HG03139 (cell line): ENCODE measurements around the gene CD8B2.
"Not testable (repeated sequence)": the region's sequence is repeated elsewhere in the genome, so short reads cannot be mapped to it uniquely, and the experiment has no call there.

ENCODE experiments used
- ATAC-seq: cut with Tn5 transposase; IDR thresholded peaks from one replicate; pipeline ENCODE4 v1.9.1; 2021; ENCODE audit not compliant: unreplicated experiment

CD8B2 gene

GRCh38 chr2:106486551-106487385 is at the start of gene CD8B2:
CD8B2 (plus strand) TSS chr2:106487364; CDS start chr2:106487427, 63 bp downstream.
- not testable (repeated sequence) for ATAC-seq

GRCh38 chr2:106461882-106462281 is 25.3 kb upstream of the CD8B2 start:
- not testable (repeated sequence) for ATAC-seq

- ATAC-seq: not testable (repeated sequence)
Measured at GRCh38 chr2:106467516-106467915, 19.6 kb upstream of the CD8B2 start.

DNA sequence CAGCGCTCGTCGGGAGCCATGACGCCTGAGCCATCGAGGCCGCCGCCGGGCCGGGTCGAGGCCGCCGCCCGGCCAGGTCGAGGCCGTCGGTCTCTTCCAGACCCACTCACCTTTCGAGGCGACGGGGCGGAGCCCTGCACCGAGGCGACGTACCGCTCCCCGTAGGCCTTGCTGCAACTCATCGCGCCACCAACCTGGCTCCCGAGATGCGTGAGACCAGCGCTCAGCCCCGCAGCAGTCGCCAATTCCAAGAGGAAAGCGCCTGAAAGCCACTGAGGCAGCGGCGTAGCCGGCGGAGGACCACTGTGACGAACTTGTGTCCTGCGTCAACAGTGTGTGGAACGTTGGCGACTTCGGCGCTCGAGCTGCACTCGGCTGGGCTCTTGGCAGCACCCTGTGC is 19.1 kb upstream of the CD8B2 start, which contains the start of gene RGPD3:
TSS of gene RGPD3 (minus strand) at position 307 of the 400 bp plus-strand sequence. CDS start at position 182, 125 bp downstream.
- not testable (repeated sequence) for ATAC-seq

DNA sequence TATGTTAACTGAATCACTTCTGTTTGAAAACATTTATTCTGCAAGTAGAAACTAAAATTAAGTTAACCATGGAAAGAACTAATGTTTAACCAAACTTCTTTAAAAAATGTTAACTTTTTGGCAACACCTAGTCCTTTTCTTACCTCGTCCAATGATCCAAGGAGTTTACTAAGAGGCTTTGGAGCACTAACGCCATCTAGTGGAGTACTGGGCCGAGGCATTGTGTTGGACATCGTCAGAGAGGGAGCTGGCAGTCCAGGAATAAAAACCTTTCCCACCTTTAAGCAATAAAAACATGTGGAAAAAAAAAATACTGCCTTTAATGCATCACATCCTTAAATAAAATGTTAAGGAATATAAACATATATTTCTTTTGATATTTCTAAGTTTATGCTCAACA is 16.5 kb upstream of the CD8B2 start:
- not testable (repeated sequence) for ATAC-seq

DNA sequence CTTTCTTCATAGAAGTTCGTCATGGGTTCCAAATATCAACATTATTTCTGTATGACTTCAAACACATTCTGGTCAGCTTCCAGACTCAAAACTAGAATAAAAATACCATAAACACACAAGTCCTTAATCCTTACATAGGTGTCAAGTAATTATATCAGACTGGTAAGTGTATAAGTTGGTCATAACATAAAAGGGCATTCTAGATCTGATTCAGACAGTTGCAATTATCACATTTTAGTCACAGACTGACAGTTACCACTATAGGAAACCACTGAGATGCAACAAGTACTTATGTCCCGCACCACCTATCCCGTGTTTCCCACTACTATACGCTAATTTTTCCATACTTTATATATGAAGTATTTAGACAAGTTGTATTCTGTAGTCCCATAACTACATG is 9.5 kb upstream of the CD8B2 start:
- not testable (repeated sequence) for ATAC-seq

DNA sequence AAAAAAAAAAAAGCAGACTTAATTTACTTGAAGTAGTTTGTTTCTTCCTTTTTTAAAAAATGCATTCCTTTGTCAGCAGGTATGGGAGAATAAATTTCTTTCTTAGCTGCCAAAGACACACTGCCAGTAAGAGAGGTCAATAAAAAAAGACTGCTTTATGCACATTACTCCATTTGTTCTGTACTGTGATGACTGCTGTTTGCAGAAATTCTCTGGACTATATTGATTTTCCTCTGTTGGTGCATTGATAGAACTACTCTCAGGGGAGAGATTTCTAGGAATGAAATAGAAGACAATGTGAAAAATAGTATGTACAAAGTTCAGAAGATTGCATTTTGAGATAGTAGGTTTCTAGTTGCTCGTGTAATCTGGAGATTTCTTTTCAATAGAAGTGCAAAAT is 7.6 kb upstream of the CD8B2 start:
- ATAC-seq: not testable (repeated sequence)

GRCh38 chr2:106487386-106488191 is 425 bp downstream of the CD8B2 start:
- not testable (repeated sequence) for ATAC-seq

DNA sequence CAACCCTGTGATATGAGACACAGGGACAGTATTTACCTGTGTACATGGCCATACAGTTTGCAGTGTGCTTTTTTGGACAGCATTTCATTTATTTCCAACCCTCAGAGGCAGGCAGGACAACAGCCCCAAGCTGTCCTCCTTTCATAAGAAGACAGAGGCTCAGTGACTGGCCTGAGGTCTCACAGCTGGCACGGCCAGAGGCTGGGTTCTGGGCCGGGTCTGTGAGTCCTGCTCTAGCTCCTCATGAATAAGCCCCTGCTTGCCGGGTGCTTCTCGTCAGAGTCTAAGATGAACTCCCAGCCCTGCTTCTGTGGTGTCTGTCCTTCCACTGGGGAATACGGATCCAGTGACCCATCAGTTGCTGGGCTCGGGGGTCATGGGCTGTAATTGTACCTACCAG is 2.5 kb downstream of the CD8B2 start:
- not testable (repeated sequence) for ATAC-seq

DNA sequence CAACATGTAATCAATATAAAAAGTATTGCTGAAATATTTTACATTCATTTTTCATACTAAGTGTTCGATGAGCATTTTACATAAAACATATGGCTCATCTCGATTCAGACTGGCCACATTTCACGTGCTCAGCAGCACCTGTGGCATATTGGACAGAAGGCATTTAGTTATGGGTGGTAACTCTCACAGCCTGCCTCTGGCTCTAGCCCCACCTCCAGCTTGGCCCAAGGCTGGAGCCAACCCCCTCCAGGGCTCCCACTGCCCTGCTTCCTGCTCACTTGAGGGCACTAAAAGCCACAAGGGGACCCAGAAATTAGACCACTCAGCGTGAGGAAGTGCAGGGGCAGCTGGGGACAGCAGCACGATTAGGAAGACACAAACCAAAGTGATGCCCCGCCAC is 5.2 kb downstream of the CD8B2 start:
- not testable (repeated sequence) for ATAC-seq

DNA sequence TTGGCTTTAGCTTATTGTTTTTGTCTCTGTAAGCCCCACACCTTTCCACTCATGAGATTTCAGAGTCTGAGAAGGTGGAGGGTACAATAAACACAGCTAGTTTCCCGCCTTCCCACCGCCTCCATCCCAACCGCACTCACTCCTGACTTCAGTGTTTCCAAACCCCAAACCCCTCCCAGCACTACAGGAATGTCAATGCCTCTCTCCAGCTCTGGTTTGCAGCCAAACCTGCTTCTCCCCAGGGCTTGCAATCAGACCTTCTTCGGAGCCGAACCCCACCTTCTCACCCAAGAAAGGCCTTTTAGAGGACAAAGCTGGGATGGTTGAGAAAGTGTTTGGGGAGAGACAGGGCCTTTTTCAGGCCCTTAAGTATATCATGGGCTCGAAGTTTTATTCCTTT is 5.7 kb downstream of the CD8B2 start:
- ATAC-seq: not testable (repeated sequence)

GRCh38 chr2:106498549-106498948 is 11.4 kb downstream of the CD8B2 start:
- not testable (repeated sequence) for ATAC-seq

- not testable (repeated sequence) for ATAC-seq
Measured at GRCh38 chr2:106500350-106500749, 13.2 kb downstream of the CD8B2 start.

GRCh38 chr2:106502351-106502750 is 15.2 kb downstream of the CD8B2 start:
- ATAC-seq: not testable (repeated sequence)

DNA sequence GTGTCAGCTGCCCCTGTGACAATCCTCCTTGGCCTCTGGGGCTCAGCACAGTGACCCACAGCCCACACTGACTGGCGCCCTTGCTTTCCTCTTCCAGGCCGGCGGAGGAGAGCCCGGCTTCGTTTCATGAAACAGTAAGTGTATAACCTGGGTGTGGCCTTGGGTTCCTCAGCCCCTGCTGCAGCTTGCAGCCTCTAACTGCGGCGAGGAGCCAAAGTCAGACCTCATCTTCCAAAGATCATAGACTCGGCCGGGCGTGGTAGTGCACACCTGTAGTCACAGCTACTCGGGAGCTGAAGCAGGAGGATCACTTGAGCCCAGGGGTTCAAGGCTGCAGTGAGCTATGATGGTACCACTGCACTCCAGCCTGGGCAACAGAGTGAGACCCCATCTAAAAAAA is 17.0 kb downstream of the CD8B2 start:
- ATAC-seq: not testable (repeated sequence)

DNA sequence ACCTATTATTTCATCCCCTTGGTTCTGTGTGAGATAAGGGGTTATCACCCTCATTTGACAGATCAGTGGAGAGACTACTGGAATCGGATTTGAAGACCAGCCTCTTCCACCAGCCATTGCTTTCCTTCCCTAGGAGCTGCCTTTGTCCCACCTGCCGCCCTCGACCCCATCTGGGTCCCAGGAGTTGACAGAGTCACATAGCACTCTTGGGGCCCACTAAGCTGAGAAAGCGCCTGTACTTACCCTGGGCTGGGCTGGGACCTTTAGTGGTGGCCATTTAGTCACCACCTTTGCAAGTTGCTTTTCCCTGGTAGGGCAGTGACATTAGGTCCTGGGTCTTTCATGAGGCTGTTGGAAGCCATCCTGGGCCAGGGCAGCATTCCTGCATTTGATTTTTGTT is 17.6 kb downstream of the CD8B2 start:
- ATAC-seq: not testable (repeated sequence)

DNA sequence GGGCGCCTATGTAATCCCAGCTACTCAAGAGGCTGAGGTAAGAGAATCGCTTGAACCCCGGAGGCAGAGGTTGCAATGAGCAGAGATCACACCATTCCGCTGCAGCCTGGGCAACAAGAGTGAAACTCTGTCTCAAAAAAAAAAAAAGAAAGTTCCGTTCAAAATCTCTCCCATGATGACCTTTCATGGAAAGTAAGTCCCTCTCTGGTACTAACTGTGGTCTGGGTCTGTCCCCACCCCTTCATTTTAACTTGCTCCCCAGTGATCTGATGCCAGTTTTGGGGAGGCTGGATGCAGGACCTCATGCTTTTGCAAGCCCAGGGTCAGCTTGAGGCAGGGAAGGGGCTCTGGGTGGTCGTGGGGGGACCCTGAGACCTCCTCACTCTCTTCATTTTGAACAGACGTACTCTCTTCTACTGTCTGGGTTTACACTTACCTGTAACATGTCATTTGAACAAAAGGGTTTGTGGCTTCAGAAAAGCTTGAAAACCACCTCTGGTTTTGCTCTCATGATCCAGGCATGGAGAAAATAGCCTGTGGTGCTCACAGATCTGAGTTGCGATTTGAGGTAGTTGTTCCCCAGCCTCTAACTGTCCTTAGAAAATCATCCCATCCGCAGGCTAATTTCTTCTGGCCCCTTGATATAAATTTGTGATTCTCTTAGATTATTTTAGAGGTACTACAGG is 19.0 kb downstream of the CD8B2 start:
- not testable (repeated sequence) for ATAC-seq

DNA sequence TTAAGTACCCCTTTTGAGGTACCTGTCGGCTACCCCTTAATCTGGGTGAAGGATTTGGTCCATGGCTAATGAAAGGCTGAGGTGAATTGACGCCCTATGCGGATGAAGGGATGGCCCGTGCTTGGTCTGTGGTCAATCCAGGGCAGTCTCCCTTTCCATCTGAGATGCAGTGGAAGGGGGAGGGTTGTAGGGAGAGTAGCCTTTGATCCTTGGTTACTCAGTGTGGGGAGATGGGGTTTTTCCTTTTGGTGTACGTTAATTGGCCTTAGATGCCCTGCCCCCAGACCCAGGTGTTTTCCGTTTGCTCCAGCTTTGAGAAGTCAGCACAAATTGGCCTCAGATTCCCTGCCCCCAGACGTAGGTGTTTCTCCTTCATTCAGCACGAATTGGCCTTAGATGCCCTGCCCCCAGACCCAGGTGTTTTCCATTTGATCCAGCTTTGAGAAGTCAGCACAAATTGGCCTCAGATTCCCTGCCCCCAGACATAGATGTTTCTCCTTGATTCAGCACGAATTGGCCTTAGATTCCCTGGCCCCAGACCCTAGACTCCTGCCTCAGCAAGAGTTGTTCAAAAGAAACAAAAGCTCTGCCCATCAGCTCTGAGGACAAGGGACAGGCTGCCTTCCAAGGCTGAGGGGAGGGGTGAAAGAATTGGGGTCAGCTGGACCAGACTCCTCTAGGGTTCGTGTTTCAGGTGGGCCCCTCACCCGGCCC is 21.7 kb downstream of the CD8B2 start:
- not testable (repeated sequence) for ATAC-seq

- not testable (repeated sequence) for ATAC-seq
Measured at GRCh38 chr2:106509374-106509770, 22.2 kb downstream of the CD8B2 start.

DNA sequence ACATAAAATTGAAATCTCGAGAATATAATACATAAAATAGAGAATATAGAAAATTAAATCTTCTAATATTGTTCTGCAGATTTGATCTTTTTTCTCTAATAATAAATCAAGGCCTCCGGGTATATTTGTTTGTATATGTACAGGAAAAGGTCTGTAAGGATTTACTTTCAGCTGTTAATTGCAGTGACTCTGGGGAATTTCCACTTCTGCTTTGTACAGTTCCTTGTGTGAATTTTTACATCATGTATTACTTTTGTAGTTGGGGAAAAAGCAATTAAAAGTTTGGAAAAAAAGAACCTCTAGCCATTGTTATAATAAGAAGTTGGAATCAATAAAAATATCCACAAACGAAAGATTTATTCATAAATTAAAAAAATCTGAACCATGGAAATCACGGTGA is 23.6 kb downstream of the CD8B2 start:
- ATAC-seq: not testable (repeated sequence)
